ENCODE results near the gene RNF166.

- TF ChIP-seq CTCF (IDR thresholded peaks at IDR 0.05), result no peak
- TF ChIP-seq ETV6 (CRISPR knock-in tag; IDR thresholded peaks at IDR 0.05), result no peak
- no peak for TF ChIP-seq USF2 (CRISPR knock-in tag; IDR thresholded peaks at IDR 0.05)
- TF ChIP-seq ZNF416 (CRISPR knock-in tag; IDR thresholded peaks at IDR 0.05), result no peak
- no peak for TF ChIP-seq MAX (CRISPR knock-in tag; IDR thresholded peaks at IDR 0.05)
- no peak for TF ChIP-seq ZNF396 (CRISPR knock-in tag; IDR thresholded peaks at IDR 0.05; ENCODE audit: borderline replicate concordance)
- no peak for TF ChIP-seq FOXJ3 (CRISPR knock-in tag; IDR thresholded peaks at IDR 0.05; ENCODE audit: borderline replicate concordance)
- no peak for TF ChIP-seq ATF3 (CRISPR knock-in tag; conservative IDR thresholded peaks at IDR 0.05)
- no peak for TF ChIP-seq ATF2 (CRISPR knock-in tag; IDR thresholded peaks at IDR 0.05; ENCODE audit: borderline replicate concordance, low read depth)
- TF ChIP-seq ZNF138 (CRISPR knock-in tag; conservative IDR thresholded peaks at IDR 0.05), result no peak
- no peak for TF ChIP-seq HMGXB4 (CRISPR knock-in tag; IDR thresholded peaks at IDR 0.05)
Measured at GRCh38 chr16:88691129-88691813, 14.9 kb downstream of the RNF166 start.

Data from WTC11 (cell line).